Eye (tissue), 1 donor: ENCODE data around the gene SPDYE4.

Experiments
- DNase-seq: peaks from one replicate; pipeline ENCODE4 v3.0.0-alpha.2; 2015

Gene SPDYE4

DNA sequence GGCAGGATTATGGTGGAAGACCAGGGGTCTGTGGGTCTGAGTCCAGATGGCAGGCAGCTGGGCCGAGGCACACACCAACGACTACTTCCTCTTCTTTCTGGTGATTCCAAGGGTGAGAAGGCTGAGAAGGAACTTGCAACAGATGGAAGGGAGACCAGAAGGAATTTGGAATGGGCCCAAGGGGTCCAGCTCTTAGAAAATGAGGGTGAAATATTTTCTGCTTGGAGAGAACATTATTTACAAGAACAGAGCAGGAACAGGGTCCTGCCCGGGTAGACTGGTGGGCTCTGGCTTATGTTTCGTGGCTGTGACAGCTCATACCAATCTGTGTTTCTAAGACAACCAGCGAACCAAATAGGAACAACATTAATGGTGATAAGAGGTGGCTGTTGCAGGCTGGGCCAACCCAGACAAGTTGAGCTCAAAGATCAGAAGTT is 50.3 kb downstream of the SPDYE4 start:
- DNase-seq, result no peak

DNA sequence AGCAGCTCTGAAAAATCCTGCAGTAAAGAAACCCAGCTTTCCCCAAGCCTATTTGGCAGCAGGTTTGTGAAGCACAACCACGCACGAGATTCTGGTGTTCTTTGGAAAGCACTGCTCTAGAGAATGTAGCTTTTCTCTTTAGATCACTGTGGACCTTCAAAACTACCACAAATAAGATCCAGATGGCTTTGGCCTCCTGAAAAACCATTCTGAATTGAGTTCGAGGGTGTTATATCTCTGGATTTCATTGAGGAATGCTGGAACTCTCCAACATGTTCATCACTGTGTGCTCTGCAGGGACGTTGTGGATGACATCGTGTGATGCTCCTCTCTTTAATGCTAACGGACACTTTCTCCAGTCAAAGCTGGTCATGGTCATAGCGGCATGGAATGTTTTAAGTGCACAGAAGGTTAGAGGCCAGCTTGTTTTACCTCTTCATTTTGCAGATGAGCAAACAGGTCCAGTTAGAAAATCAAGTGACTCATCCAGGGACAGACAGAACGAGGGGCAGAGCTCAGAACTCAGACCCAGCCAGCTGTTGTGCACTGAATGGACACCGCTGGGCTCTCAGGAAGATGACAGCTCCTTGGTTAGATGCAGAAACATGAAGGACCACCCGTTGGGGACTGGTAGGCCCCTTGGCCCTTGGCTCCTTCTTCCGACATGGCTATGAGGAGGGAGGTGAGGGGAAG is 50.9 kb downstream of the SPDYE4 start:
- peak; percentile 43 for DNase-seq

DNA sequence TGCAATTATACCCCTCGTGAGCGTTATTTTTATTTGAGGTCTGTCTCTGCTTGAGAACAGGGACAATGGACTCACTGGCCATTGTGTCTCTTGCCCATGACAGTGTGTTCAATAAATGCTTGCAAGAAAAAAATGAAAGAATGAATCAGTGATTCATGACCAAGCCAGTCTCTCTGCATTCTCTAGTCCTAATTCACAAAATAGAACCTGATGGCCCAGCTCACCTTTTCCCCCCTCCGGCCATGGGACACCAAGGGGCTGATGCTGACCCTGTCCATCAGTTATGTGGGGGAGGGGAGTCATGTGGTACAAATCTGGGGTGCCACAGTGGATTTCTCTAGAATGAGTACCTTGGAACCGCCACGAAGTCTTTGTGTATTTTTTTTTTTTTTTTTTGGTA is 51.9 kb downstream of the SPDYE4 start:
- DNase-seq, result no peak

DNA sequence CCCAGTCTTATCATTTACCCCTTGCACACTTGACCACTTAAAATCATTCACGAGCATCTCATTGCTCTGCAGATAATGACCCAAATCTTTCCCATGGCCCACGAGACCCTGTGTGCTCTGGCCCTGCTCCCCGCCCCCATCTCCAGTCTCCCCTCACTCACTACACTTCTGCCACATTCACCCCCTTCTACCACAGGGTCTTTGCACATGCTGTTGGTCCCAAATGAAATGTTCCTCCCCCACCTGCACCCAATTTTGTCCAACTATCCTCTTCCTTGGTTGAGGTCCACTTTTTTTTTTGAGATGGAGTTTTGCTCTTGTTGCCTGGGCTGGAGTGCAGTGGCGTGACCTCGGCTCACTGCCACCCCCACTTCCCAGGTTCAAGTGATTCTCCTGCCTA is 52.9 kb downstream of the SPDYE4 start:
- no peak for DNase-seq

DNA sequence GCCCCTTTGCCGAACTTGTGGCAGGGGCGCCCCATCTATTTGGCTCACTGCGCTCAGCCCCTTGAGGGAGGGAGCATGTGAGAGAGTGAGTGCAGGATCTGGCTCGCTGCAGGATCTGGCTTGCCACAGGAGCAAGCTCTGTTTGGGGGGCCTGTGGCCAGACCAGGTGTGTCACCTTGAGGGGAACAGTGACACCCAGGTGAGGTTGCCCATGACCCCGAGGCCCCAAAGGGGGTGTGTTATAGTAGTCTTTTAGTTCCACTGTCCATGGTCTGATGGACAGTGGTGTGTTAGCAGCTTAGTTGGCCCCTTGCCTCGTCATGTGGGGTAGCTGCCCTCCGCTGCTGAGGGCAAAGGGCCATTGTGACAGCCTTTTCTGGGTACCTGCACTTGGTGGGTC is 55.3 kb downstream of the SPDYE4 start:
- no peak for DNase-seq

- DNase-seq, result no peak
Measured at GRCh38 chr17:8701754-8702153, 56.6 kb downstream of the SPDYE4 start.

DNA sequence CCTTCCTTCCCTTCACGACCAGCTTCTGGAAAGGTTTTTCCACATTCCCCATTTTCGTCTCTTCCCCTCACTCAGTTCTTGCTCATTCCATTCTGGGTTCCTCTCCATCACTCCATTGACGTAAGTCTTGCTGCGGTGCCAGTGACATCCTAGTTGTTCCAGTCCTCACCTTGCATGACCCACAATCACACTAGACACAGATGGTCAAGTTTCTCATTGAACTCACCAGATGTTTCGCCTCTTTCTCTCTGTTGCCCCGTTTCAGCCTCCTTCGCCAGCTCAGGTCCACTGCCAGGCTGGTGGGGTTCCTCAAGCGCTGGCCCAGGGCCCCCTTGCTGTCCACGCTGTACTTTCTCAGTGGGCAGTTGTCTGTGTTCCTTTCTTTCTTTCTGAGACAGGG is 57.1 kb downstream of the SPDYE4 start:
- DNase-seq, result no peak
